GM12891 (cell line): ENCODE data around the gene MRM3.

Source experiments
- POLR2A ChIP-seq: IDR thresholded peaks from 2 replicates; pipeline ENCODE4 v1.6.1; 2011; ENCODE audit warnings: low read depth, low read length, control low read depth
- POLR2AphosphoS5 ChIP-seq: IDR thresholded peaks from 2 replicates; pipeline ENCODE4 v1.6.1; 2011; ENCODE audit warnings: low read depth, low read length, control low read depth
- TAF1 ChIP-seq: IDR thresholded peaks from 2 replicates; pipeline ENCODE4 v1.6.1; 2011; ENCODE audit warnings: low read depth, low read length, control low read depth

DNA sequence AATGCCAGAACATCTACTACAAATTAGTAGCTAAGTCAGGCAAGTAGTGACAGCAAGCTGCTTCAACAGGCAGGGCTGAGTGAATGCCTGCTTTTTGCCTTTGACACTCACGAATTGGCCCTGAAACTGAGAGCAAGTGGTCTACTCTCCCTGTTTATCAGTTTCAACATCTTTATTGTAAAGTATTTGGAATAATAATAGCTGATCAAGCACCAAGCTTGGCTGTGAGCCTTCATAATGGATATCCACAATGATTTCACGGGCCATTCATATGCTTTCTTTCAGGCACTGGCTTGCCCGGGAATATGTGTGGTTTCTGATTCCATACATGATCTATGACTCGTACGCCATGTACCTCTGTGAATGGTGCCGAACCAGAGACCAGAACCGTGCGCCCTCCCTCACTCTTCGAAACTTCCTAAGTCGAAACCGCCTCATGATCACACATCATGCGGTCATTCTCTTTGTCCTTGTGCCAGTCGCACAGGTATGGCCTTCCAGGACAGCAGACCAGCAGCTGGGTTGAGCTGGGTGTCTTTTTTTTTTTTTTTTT lies 44.5 kb upstream of the MRM3 start:
- TF ChIP-seq POLR2A (no peak), TAF1 (no peak), POLR2AphosphoS5 (no peak)
